MV-4-11 (cell line): ENCODE data around the gene MGME1.
"Not testable (repeated sequence)": the region's sequence is repeated elsewhere in the genome, so short reads cannot be mapped to it uniquely, and the experiment has no call there.

Experiments
- DNase-seq: peaks from one replicate; lab custom pipeline; 2025; lab: John Stamatoyannopoulos, UW

The MGME1 gene

DNA sequence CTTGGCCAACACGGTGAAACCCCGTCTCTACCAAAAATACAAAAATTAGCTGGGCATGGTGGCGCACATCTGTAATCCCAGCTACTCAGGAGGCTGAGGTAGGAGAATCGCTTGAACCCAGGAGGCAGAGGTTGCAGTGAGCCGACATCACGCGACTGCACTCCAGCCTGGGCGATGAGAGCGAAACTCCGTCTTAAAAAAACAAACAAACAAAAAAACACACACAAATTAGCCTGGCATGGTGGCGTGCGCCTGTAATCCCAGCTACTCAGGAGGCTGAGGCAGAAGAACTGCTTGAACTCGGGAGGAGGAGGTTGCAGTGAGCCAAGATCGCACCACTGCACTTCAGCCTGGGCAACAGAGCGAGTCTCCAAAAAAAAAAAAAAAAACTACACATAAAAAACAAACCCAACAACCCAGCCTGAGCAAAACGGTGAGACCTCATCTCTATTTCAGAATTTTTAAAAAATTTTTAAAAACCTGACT, 8.4 kb upstream of the MGME1 start:
- DNase-seq: not testable (repeated sequence)

DNA sequence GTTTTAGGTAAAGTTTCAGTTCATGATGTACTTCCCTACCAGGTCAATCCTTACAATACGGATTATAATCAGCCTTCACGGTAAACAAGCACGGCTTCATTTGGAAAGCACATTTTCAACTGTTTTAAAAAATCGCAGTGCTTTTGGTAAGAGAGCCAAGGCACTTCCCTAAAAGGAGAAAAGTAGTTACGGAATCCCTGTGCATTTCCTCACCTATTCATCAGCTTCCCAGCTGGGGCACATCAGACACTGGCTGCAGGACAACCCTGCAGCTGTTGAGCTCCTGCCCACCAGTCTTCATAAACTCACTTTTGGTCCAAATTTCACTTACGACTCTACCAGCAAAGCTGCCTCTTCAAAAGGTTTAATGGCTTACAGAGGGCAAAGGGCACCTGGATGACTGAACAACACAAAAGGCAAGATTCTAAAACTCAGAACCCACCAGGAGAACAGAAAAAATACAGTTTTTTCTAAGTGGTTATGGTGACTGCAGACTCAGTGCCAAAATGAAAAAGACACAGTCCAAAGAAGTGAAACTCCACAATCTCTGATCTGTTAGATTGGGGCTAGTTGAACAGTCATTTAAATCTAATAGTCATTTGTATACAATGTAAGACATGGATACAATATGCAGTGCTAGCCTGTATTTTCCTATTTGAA, 7.8 kb upstream of the MGME1 start:
- peak; percentile 15 for DNase-seq

DNA sequence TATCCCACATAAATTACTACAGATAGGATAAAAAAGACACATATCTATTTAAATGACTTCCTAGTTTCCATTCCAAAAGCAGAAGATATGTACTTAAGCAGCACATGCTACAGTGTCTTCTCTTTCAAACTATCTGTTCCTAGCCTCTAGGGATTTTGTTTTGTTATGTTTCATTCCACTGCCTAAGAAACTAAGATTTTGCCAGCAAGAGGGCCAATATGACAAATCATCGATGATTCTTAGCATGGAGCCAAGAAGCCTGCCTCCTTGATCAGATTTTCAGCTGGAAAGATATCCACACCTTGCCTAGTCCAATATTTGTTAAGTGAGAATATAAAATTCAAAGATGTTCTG, 7.3 kb upstream of the MGME1 start:
- no peak for DNase-seq

DNA sequence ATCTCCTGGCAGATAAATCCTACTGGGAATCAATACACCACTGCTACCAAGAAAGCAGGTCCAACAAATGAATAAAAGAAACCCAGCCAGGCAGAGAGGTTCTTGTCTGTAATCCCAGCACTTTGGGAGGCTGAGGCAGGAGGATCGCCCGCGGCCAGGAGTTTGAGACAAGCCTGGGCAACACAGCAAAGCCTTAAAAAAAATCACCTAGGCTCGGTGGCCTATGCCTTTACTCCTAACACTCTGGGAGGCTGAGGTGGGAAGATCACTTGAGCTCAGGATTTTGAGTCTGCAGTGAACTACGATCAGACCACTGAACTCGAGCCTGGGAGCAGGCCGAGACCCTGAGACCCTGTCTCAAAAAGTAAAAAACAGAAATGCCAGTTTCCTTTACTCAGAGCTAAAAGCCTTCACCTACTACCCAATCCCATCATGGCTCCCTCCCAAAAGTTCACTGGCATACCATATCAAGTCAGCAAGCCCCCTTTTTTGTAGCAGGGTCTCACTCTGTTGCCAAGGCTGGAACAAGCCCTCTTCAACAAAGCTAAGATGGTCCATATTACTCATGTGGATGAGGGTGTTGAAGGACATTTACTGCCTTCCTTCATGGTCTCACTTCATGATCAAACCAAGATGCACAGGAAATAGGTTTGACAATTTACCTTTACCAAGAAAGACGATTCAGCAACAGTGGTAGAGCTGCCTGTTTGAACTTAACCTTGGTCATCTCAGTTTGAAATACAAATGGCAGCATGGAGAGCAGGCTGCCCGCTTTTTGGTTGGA, 5.5 kb upstream of the MGME1 start:
- no peak for DNase-seq

DNA sequence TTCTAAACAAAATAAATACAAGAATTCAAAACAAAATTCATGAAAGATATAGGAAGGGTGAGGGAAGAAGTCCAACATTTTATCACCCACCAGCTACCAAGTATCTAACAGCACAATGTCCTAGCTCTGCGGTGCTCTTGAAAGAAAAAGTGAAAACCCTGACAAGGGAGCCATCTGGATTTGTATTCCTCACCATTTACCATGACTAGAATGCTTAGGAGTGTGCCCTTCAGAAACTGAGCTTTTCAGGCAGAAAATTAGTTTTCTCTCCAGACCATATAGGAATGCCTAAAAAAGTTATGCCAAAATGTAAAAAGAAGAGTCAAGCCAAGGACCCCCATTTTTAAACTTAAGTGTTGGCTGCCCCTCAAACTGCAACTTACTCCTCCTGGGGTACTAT, 4.7 kb upstream of the MGME1 start:
- no peak for DNase-seq

DNA sequence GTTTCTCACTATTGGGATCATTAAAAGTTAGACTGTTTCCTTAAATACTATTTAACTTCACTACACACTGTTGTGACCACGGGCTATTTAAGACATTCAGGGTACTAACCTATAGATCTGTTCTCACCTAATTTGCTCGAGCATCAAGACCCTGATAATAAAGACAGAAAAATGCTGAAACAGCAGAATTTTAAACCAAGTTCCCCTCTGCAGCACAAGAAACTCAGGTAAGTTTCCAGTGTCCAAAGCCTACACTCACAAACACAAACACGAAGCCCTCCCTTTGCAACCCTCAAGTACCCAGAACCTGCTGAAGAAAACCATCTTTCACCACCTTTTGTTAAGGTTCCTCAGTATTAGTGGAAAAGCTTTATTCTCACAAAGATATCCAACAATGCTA, 4.2 kb upstream of the MGME1 start:
- no peak for DNase-seq

DNA sequence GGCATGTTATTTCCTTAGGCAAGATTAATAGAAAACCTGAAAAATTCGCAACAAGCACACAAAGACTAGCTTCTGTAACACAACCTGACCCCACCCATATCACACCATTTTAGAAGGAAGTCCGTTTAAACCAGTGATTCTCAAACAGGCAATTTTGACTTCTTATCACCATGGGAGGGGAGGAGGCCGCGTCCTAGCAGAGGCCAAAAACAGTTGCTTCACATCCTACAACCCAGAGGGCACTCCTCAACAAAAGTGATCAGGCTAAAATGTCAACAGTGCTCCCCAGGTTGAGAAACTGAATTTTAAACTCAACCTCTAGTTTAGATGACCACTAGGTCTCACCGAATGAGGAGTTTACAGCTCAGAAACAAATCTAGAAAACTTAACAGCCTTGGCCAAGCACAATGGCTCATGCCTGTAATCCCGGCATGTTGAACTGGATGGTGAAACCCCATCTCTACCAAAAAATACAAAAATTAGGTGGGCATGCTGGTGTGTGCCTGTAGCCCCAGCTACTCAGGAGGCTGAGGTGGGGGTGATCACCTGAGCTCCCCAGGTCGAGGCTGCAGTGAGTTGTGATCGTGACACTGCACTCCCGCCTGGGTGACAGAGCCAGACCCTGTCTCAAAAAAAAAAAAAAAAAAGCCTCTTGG, 3.6 kb upstream of the MGME1 start:
- no peak for DNase-seq

DNA sequence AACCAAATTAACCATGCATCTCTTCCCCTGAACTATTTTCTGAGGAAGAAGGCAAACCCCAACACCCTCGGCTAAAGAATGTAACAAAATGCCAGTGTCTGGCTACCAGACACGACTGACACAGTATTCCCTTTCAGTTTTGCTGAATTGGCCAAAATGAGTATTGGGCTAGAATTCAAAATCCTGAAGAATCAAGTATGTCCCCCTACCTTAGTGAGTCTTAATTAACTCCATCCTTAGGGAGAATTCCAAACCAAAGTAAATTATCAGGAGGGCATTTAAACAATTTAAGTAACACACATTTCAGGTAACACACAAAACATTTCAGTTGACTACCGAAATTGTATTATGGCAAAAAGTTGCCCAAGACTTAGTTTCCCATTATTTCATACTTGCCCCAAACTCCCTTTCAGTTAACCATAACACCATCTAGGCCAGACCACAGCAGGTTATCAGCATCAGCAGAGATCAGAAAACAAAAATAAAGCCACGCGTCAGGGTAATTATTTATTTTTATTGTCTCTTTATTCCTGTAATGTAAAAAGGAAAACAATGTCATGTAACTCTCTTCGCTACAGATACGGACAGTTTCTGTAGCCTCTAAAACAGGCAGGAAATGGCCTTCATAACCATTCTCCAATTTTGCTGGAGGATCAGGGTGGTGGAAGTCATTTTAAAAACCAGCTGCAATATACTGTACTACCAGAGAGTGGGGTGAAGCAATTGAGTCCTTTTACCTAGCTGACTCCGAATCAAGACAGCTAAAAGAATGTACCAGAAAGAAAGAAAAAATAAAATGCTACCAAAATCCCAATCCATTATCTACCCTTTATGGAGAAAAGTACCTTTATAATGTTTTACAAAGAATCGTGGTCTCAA, 2.1 kb upstream of the MGME1 start:
- peak; percentile 54 for DNase-seq

DNA sequence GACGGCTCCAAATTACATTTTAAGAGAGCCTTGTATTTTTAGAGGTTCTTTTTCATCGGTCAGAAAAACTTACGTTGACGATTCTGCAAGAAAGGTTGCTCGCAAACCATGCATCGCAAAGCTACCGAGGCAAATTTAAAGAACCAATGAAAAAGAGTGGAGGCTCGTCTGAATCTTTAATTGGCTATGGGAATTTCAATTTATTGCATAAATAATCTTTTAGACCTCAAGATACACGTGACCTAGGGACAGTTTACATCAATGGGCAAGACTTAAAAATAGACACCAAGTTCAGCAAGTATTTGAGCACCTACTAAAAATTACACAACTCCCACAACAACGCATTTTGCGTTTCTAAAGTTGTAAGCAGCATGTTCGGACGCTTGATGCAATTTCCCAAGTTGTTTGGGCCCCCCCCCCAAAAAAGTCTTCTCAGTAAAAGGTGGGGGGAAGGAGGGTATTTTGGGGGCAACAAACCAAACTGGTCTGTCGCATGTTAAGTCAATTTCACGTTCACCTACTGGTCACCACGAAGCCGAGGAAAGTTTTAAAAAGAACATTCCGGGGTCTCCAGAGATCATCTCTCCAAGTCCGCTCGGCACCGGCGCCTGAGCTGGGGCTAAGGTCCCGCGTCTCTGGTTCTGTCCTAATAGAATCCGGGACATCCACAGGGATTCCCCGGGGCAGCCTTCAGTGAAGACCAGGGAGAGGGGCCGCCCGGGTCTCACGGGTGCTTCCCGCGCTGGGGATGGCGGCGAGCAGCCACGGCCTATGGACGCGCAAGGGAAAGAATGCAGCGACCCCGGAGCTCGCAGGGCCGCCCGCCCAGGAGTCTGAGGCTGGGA, 1.1 kb upstream of the MGME1 start:
- peak; percentile 67 for DNase-seq

DNA sequence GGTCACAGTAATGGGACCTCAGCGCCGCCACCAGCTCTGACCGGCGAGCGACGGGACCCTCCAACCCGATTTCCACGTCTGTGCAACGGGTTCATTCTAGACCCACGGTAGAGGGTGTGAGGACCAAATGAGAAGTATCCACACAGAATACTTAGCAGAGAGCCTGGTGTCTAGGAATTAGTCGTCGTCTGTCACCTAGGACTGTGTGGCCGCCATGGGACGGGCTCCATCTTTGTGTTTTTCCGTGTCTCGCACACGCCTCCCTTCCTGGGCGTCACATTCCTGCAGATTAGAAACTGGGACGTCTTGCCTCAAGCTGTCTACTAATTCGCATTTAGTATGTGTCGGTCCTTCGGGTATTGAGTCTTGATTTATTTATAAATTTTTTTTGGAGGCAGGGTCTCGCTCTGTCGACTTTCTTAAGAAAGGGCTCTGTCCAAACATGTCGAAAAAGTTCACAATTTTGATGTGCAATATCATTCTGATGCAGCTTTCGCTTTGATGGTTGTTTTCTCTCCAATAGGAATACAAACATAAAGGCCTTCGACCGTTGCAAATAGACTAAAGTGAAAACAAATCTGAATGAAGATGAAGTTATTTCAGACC, 563 bp downstream of the MGME1 start:
- peak; percentile 46 for DNase-seq

DNA sequence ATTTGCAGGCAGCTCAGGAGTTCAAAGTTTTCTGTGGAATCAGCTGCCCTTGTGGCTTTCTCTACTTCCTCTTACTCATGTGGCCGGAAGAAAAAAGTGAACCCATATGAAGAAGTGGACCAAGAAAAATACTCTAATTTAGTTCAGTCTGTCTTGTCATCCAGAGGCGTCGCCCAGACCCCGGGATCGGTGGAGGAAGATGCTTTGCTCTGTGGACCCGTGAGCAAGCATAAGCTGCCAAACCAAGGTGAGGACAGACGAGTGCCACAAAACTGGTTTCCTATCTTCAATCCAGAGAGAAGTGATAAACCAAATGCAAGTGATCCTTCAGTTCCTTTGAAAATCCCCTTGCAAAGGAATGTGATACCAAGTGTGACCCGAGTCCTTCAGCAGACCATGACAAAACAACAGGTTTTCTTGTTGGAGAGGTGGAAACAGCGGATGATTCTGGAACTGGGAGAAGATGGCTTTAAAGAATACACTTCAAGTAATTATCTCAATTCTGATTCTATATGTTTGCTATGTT, 1.1 kb downstream of the MGME1 start:
- peak; percentile 91 for DNase-seq

DNA sequence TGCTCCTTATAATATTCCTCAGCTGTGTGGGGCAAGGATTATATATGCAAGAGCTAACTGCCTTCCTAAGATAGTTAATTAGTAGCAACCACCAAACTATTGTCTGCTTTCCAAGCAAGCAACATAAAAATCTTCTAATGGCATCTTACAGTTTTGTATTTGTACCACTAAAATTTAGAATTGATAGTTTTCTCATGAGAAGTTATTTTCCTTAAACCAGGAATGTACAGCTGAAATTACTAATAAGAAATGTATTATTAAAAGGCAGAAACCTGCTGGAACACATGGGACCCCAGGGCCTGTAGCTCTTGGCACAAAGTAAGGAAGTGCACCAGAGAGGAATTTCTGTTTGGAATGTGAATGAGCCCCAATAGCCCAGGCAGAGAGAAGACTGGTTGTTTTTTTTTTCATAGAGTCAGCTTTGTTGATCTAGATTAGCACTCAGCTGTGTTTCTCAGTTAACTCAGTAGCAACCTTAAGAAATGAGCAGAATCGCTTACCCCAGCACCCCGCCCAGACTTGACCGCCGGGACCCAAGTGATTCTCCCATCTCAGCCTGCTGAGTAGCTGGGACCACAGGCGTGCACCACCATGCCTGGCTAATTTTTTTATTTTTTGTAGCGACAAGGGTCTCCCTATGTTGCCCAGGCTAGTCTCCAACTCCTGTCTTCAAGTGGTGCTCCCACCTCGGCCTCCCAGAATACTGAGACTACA, 2.6 kb downstream of the MGME1 start:
- no peak for DNase-seq

DNA sequence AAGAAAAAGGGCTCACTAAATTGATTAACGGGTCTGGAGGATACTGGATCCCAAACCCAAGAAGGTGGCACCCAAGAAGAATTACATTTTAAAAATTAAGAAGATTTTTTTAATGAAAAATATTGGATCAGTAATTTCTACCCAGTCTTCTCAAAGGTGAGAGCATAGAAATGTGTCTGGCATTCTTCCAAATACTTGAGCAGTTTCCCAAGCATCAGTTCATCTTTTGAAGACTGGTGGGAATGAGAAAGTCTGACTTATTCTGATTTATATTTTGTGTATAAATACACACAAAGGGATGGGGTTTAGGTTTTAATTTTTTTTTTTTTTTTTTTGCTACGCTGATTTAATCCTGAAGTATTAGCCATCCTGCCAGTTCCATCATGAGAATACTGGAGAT, 3.3 kb downstream of the MGME1 start:
- no peak for DNase-seq

DNA sequence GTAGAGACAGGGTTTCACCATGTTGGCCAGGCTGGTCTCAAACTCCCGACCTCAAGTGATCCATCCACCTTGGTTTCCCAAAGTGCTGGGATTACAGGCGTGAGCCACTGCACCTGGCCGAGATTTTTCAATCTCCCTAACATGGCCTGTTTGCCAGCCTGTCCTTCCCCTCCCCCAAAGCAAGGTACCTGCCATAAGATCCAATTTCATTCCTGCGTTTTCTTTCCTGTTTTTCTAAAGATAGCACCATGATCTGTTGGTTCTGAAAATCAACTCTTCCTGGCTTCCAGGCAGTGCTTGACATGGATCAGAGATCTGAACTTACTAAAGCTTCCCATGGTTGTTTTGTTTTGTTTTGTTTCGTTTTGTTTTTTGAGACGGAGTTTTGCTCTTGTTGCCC, 7.5 kb downstream of the MGME1 start:
- DNase-seq: no peak

DNA sequence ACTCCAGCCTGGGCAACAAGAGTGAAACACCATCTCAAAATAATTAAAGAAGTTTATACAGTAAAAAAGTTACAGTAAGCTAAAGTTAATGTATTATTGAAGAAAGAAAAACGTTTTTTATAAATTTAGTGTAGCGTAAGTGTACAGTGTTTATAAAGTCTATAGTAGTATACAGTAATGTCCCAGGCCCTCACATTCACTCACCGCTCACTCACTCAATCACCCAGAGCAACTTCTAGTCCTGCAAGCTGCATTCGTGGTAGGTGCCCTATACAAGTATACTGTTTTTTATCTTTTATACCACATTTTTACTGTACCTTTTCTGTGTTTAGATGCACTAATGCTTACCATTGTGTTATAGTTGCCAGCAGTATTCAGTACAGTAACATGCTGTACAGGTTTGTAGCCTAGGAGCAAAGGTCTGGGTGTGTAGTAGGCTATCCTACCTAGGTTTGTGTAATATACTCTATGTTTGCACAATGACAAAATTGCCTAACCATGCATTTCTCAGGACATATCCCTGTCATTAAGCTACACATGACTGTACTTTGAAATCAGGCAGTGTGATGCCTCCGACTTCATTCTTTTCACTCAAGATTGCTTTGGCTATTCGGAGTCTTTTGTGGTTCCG, 16.7 kb downstream of the MGME1 start:
- DNase-seq: no peak

DNA sequence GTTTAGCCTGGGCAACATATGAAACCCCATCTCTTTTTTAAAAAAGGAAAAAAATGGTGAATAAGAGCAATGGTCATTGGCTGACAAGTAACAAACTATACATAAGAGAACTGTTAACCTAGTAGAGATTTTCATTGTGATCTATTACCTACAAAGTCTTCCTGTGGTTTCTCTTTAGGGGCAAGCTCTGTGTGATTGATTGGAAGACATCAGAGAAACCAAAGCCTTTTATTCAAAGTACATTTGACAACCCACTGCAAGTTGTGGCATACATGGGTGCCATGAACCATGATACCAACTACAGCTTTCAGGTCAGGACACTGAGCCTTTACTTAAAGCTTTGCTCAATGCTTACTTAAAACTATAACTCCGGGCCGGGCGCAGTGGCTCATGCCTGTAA, 19.2 kb downstream of the MGME1 start:
- no peak for DNase-seq

DNA sequence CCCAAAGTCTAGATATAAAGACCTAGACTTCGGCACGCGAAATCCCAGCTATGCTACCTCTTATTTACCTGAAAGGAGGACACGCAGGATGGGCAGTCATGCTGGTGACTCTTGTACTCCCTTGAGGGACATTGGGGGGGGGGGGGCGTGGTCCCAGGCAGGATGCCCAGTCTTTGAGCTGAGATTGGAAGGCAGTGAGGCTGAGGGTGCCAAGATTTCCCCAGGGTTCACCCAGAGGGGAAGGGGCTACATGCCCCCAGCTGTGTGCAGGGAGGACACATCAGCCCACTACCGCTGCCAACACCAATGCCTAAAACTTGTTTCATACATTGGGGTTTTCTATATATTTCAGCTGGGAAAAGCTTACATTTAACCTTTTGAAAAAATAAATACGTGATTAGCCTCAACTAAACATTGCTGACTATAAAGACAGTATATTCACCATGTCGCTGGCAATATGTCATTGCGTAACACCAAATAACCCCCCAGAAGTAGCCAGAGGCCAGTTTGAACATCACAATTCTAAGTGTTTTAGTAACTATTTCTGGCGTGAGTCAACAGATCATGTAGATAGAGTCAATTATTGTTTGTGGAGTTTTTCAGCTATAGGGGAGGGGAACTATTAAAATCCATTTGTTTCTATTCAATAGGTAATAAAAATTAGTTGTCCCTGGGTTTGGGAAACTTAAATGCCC, 21.6 kb downstream of the MGME1 start:
- DNase-seq: no peak

DNA sequence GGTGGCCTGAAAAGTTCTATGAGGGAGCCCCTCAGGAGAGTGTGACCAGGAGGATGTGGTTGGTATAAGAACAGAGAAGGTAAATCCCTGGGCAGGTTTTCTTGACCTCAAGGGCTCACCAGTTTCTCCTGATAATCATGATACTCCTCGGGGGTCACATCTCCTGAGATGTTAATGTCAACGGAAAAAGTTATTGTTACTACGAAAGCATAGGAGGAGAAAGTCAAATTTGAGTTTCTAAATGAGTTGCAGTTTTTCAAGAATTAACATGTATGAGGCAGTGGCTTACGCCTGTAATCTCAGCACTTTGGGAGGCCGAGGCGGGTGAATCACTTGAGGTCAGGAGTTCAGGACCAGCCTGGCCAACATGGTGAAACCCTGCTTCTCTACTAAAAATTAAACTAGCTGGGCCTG, 23.4 kb downstream of the MGME1 start:
- peak; percentile 37 for DNase-seq
